IMR-90 (cell line): ENCODE results near the gene PTPRK.

ENCODE experiments used
- POLR2A ChIP-seq: IDR thresholded peaks from 2 replicates; pipeline ENCODE4 v1.6.1; 2012; ENCODE audit warnings: mild to moderate bottlenecking, low read depth, low read length
- TF ChIP-seq, protein P1 (sequence below): conservative IDR thresholded peaks from 2 replicates; pipeline ENCODE4 v1.5.1; 2012; ENCODE audit warnings: mild to moderate bottlenecking, low read depth, low read length, improper control_type of control experiment
- TF ChIP-seq, protein P2 (sequence below): fragments of 150-350 bp; IDR thresholded peaks from 2 replicates; pipeline ENCODE4 v1.6.1; 2017; ENCODE audit warnings: mild to moderate bottlenecking, antibody characterized with exemption, low read length, low read depth

DNA sequence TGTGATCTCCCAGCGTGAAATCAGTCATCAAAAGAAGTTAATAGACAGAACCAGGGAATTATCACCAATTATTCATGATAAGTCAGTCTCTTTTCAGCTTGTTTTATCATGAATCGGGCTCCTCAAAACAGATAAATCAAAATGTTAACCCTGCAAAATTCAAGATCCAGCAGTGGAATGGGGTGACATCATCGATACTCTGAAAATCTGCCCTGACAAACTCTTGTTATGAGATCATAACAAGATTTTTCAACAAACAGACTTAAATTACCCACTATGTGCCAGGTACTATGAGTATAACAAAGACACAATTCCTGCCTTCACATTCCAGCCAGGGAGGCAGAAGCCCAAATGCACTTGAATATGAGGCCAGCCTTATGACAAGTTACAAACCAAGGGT is 64.4 kb downstream of the PTPRK start:
- TF ChIP-seq, protein P1, sequence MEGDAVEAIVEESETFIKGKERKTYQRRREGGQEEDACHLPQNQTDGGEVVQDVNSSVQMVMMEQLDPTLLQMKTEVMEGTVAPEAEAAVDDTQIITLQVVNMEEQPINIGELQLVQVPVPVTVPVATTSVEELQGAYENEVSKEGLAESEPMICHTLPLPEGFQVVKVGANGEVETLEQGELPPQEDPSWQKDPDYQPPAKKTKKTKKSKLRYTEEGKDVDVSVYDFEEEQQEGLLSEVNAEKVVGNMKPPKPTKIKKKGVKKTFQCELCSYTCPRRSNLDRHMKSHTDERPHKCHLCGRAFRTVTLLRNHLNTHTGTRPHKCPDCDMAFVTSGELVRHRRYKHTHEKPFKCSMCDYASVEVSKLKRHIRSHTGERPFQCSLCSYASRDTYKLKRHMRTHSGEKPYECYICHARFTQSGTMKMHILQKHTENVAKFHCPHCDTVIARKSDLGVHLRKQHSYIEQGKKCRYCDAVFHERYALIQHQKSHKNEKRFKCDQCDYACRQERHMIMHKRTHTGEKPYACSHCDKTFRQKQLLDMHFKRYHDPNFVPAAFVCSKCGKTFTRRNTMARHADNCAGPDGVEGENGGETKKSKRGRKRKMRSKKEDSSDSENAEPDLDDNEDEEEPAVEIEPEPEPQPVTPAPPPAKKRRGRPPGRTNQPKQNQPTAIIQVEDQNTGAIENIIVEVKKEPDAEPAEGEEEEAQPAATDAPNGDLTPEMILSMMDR, result no peak
- TF ChIP-seq POLR2A, result no peak
- TF ChIP-seq, protein P2, sequence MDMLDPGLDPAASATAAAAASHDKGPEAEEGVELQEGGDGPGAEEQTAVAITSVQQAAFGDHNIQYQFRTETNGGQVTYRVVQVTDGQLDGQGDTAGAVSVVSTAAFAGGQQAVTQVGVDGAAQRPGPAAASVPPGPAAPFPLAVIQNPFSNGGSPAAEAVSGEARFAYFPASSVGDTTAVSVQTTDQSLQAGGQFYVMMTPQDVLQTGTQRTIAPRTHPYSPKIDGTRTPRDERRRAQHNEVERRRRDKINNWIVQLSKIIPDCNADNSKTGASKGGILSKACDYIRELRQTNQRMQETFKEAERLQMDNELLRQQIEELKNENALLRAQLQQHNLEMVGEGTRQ, result no peak
